Body of pancreas (tissue), 4 donors: ENCODE results near the gene CYP1A1. TPM values are rescaled to one million over a fixed set of nuclear protein-coding genes. Genes with fewer than 3 reads are reported as not detected.

Source experiments
- ATAC-seq: fragments of 150-250 bp; one replicate; pipeline ENCODE4 v1.9.1; 2016
- DNase-seq, 4 donors: peaks; one replicate each; pipeline ENCODE4 v3.0.0-alpha.2; 2019
- H3K27ac ChIP-seq, 4 donors: fragments of 200-600 bp; sonication (generic); 1 replicate in 3 of 4; 2 replicates in 1 of 4; pipeline versions ENCODE4 v1.5.1 to v1.6.1; 2016 to 2019; ENCODE audit warnings: mild to moderate bottlenecking in 1 of 4, mixed read lengths in 1 of 4, moderate library complexity in 1 of 4
- H3K27me3 ChIP-seq, 2 donors: fragments of 200-600 bp; sonication (generic); one replicate each; pipeline ENCODE4 v1.6.0; 2016; ENCODE audit warnings: mild to moderate bottlenecking in 1 of 2
- H3K36me3 ChIP-seq, 2 donors: fragments of 200-600 bp; sonication (generic); replicated peaks in 1 of 2; 2 replicates each; pipeline ENCODE4 v1.5.1; 2016; ENCODE audit warnings: low read depth in 2 of 2; ENCODE audit not compliant: insufficient read depth in 1 of 2
- H3K4me1 ChIP-seq: fragments of 200-600 bp; sonication (generic); one replicate; pipeline ENCODE4 v1.6.0; 2016
- H3K4me3 ChIP-seq, 2 donors: fragments of 200-600 bp; sonication (generic); 1 replicate in 1 of 2; 2 replicates in 1 of 2; pipeline ENCODE4 v1.5.1; 2016 to 2019
- H3K9me3 ChIP-seq, 3 donors: fragments of 200-600 bp; sonication (generic); 1 replicate in 2 of 3; 2 replicates in 1 of 3; pipeline ENCODE4 v1.5.1; 2016
- CTCF ChIP-seq, 7 experiments: fragments of 450-650 bp in 4 of 7; fragments of 200-600 bp in 3 of 7; sonication (generic) in 3 of 7; IDR thresholded peaks; one replicate each; pipeline ENCODE4 v1.5.1; 2016 to 2019; ENCODE audit warnings: antibody characterized with exemption in 7 of 7
- POLR2A ChIP-seq, 3 donors: fragments of 450-650 bp; IDR thresholded peaks; one replicate each; pipeline ENCODE4 v1.6.1; 2016; ENCODE audit warnings: antibody characterized with exemption in 3 of 3, mild to moderate bottlenecking in 2 of 3
- WGBS, 2 donors: methylation state at CpG; one replicate each; pipeline ENCODE4 v1.1.5; 2017; 5-methylcytosine and 5-hydroxymethylcytosine counted together
- intact Hi-C: fragments of 100-400 bp; cut with DNase I; formaldehyde crosslinking; loops from one replicate; pipeline ENCODE4 v1.15.1; 2023
- total RNA-seq, 2 donors: library from RNA; depleted of rRNA; stranded (reverse); fragments of >200 nt; gene quantifications; one replicate each; pipeline ENCODE4 v1.1.0, GENCODE V29; 2016

Gene CYP1A1
- total RNA-seq, 2 donors from 2014 or later, result 1.6 TPM; not detected in 1

GRCh38 chr15:74722591-74722990, 2.7 kb downstream of the CYP1A1 start:
- peaks cover 14% of the 10 kb centered on the region for H3K4me1 ChIP-seq
- DNase-seq (no peak), ATAC-seq (no peak)
- TF ChIP-seq CTCF (IDR thresholded peaks at IDR 0.05) (no peak), POLR2A (IDR thresholded peaks at IDR 0.05) (no peak)
- H3K4me3 ChIP-seq, result no peak overlapping the region
- intact Hi-C loops, result no loop called here
- no peaks in the 10 kb centered on the region for H3K36me3 ChIP-seq
- H3K27me3 ChIP-seq, result peaks cover 0 to 6% of the 10 kb centered on the region in 2 donors
- no peaks in the 10 kb centered on the region for H3K9me3 ChIP-seq
- H3K27ac ChIP-seq, result no peak overlapping the region
- WGBS, 2 donors, result 83 to 86% methylated on average over 5 to 13 of the region's 13 CpGs

- TF ChIP-seq POLR2A (IDR thresholded peaks at IDR 0.05), result no peak
- no peak for TF ChIP-seq CTCF (IDR thresholded peaks at IDR 0.05)
- WGBS, 2 donors, result 53 to 77% methylated on average over 5 of the region's 5 CpGs
- Histone ChIP-seq H3K36me3 (no peaks in the 10 kb centered on the region), H3K27ac (no peak overlapping the region), H3K9me3 (no peaks in the 10 kb centered on the region), H3K27me3 (no peaks in the 10 kb centered on the region), H3K4me1 (no peaks in the 10 kb centered on the region), H3K4me3 (no peak overlapping the region)
- ATAC-seq (no peak), DNase-seq (no peak)
- intact Hi-C loops, result no loop called here
Observed at GRCh38 chr15:74716651-74717050, 8.7 kb downstream of the CYP1A1 start.

GRCh38 chr15:74712311-74712710, 13.0 kb downstream of the CYP1A1 start:
- Histone ChIP-seq H3K27me3 (no peaks in the 10 kb centered on the region), H3K9me3 (no peaks in the 10 kb centered on the region), H3K4me1 (no peaks in the 10 kb centered on the region), H3K27ac (no peak overlapping the region), H3K4me3 (no peak overlapping the region), H3K36me3 (no peaks in the 10 kb centered on the region)
- ATAC-seq (no peak), DNase-seq (no peak)
- no peak for TF ChIP-seq POLR2A (IDR thresholded peaks at IDR 0.05)
- 50 to 68% methylated on average over 3 of the region's 3 CpGs for WGBS, 2 donors
- intact Hi-C loops, result no loop called here

GRCh38 chr15:74710319-74711094, 14.8 kb downstream of the CYP1A1 start:
- Histone ChIP-seq H3K27me3 (no peaks in the 10 kb centered on the region), H3K9me3 (no peaks in the 10 kb centered on the region), H3K4me3 (no peak overlapping the region), H3K36me3 (no peaks in the 10 kb centered on the region), H3K27ac (no peak overlapping the region), H3K4me1 (no peaks in the 10 kb centered on the region)
- WGBS, 2 donors, result 55 to 58% methylated on average over 2 to 3 of the region's 3 CpGs
- TF ChIP-seq POLR2A (IDR thresholded peaks at IDR 0.05) (no peak), CTCF (IDR thresholded peaks at IDR 0.05) (no peak)
- intact Hi-C loops, result no loop called here
- ATAC-seq (no peak), DNase-seq (no peak)

- Histone ChIP-seq H3K4me3 (no peak overlapping the region), H3K9me3 (no peaks in the 10 kb centered on the region), H3K36me3 (no peaks in the 10 kb centered on the region), H3K27ac (no peak overlapping the region), H3K4me1 (no peaks in the 10 kb centered on the region), H3K27me3 (no peaks in the 10 kb centered on the region)
- DNase-seq (no peak), ATAC-seq (no peak)
- no peak for TF ChIP-seq POLR2A (IDR thresholded peaks at IDR 0.05)
- TF ChIP-seq CTCF (IDR thresholded peaks at IDR 0.05), result no peak
- intact Hi-C loops, result no loop called here
- WGBS, 2 donors, result 33 to 35% methylated on average over 3 of the region's 3 CpGs
Observed at GRCh38 chr15:74709892-74710291, 15.4 kb downstream of the CYP1A1 start.
